Fibroblast of peridontal ligament (primary cell): ENCODE results near the gene TGFB2.

Experiments used
- DNase-seq: peaks from one replicate; pipeline ENCODE4 v3.0.0-alpha.2; 2010; ENCODE audit errors: extremely low read depth

Gene TGFB2

DNA sequence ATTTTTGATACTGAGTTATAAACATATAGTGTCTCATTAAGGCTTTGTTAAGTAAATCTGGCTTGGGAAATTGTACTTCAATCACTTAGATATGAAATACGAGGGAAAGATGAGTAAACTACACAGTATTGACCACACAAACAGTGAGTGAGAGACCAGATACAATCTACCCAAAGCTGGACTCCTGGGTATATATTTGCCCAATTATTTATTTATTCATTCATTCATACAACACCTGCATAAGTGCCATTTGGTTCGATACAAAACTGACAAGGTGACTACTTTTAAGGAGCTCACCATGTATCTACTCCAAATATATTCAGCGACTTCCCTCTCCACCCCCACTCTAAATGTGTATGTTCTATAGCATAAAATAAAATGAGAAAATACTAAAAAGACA lies 143.4 kb downstream of the TGFB2 start:
- DNase-seq = no peak

DNA sequence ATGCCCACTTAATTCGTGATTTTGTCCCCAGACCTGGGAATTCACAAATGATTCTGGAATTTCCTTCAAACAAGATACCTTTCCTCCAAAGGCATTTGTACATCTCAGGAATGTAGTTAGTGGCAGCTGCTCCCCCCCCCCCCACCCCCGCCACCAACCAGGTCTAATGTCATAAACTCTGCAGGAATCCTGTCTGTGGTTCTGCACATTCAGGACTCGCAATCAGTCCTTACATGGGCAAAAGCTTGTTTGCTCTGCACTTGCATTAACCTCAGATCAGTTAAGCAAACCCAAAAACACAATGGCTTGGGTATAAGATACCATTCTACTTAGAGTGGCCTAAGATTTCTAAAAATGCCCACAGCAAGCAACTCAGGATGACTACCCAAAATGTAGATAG lies 143.8 kb downstream of the TGFB2 start:
- DNase-seq = peak; percentile 37

DNA sequence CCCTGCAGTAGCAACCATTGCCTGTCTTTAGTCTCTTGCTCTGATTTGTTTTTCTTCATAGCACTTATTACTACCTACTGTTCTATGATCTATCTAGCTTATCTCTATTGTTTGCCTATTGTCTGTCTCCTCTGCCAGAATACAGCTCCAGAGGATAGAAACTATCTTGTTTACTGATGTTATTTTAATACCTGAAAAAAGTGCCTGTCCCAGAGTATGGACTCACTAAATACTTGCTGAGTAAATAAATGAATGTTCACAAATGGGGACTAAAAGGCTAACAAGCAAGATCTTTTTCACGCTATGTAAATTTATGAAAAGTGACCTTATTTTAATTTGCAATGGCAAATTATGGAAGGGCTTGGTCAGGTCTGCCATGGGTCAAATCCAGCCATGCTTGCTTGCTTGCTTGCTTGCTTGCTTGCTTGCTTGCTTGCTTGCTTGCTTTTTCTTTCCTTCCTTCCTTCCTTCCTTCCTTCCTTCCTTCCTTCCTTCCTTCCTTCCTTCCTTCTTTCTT lies 145.3 kb downstream of the TGFB2 start:
- DNase-seq = no peak

DNA sequence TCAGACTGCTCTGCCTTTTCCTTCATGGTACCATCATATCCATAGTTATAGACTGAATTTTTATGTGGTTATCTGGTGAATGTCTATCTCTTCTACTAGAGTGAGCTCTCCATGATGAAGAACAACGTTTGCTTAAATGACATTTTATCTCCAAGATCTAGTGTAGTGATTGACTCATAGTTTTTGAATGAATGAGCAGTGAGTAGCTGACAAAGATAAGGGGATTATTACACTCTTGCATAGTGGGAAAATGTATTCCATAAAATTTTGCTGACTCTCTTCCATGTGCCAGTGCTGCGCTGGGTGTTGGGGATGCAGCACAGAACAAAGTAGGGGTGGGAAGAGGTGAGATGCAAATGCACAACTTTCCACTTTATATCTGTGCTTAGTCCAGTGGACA lies 147.7 kb downstream of the TGFB2 start:
- DNase-seq = no peak

DNA sequence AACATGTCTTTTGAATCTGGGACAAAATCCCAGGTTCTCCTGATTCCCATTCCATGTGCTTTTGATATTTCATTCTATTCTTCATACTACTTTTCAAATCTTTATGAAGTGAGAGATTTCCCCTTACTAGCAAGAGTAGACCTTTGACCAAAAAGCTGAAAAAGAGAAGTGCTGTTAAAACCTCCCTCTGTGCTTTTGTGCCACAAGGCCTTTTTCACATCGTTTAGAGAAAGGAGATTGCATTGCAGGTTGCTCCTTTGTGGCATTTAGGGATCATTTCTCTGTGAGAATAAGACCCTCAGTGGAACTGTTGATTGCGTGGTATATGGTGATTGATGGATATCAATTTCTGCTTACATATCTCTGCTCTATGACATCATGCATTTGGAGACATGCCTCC lies 148.8 kb downstream of the TGFB2 start:
- peak; percentile 45 for DNase-seq
